SK-N-SH treated with all-trans-retinoic acid at 6 μM for 48 hours (cell line): Measurements from ENCODE around the gene TACR3.
A peak's percentile ranks its signal among the peaks of the same experiment; 100 is the strongest.
"Not testable (repeated sequence)": the region's sequence is repeated elsewhere in the genome, so short reads cannot be mapped to it uniquely, and the experiment has no call there.

Experiments used
- ATAC-seq: fragments of 200-7000 bp; cut with Tn5 transposase; 3 replicates; pipeline ENCODE4 v1.9.1; 2020; ENCODE audit warnings: mild to moderate bottlenecking, moderate library complexity
- ARNTL ChIP-seq: fragments of 450-650 bp; formaldehyde crosslinking; IDR thresholded peaks from 2 replicates; pipeline ENCODE4 v1.5.0; 2020; ENCODE audit warnings: low read depth, mild to moderate bottlenecking, moderate library complexity, borderline replicate concordance
- BACH2 ChIP-seq: fragments of 250-450 bp; sonication (Bioruptor Pico); IDR thresholded peaks from 2 replicates; pipeline ENCODE4 v1.9.0; 2021; ENCODE audit warnings: mild to moderate bottlenecking, borderline replicate concordance
- CREB5 ChIP-seq: fragments of 250-450 bp; sonication (Bioruptor Pico); IDR thresholded peaks from 2 replicates; pipeline ENCODE4 v1.5.1; 2020; ENCODE audit warnings: low read depth, mild to moderate bottlenecking, moderate library complexity
- CSDC2 ChIP-seq: fragments of 250-450 bp; sonication (Bioruptor Pico); IDR thresholded peaks from 2 replicates; pipeline ENCODE4 v1.5.0; 2020; ENCODE audit warnings: mild to moderate bottlenecking, moderate library complexity
- ESRRG ChIP-seq: fragments of 250-450 bp; sonication (Bioruptor Pico); IDR thresholded peaks from 2 replicates; pipeline ENCODE4 v1.6.1; 2021; ENCODE audit warnings: mild to moderate bottlenecking
- OSR1 ChIP-seq: fragments of 250-450 bp; sonication (Bioruptor Pico); IDR thresholded peaks from 2 replicates; pipeline ENCODE4 v1.8.0; 2022; ENCODE audit warnings: moderate library complexity, mild to moderate bottlenecking, inconsistent platforms
- PATZ1 ChIP-seq: fragments of 250-450 bp; sonication (Bioruptor Pico); IDR thresholded peaks from 2 replicates; pipeline ENCODE4 v1.8.0; 2020; ENCODE audit warnings: mild to moderate bottlenecking, moderate library complexity, borderline replicate concordance
- POU6F1 ChIP-seq: fragments of 250-450 bp; sonication (Bioruptor Pico); IDR thresholded peaks from 2 replicates; pipeline ENCODE4 v1.8.0; 2021; ENCODE audit warnings: low read depth, mild to moderate bottlenecking, moderate library complexity, borderline replicate concordance
- PPARA ChIP-seq: fragments of 250-450 bp; sonication (Bioruptor Pico); IDR thresholded peaks from 2 replicates; pipeline ENCODE4 v1.5.0; 2020; ENCODE audit warnings: mild to moderate bottlenecking, borderline replicate concordance
- RARB ChIP-seq: fragments of 250-450 bp; sonication (Bioruptor Pico); IDR thresholded peaks from 2 replicates; pipeline ENCODE4 v1.8.0; 2021; ENCODE audit warnings: mild to moderate bottlenecking, moderate library complexity
- SNAI2 ChIP-seq: fragments of 250-450 bp; sonication (Bioruptor Pico); IDR thresholded peaks from 2 replicates; pipeline ENCODE4 v1.5.0; 2020; ENCODE audit warnings: mild to moderate bottlenecking, moderate library complexity
- TCF4 ChIP-seq: fragments of 250-450 bp; sonication (Bioruptor Pico); IDR thresholded peaks from 2 replicates; pipeline ENCODE4 v1.8.0; 2021; ENCODE audit warnings: mild to moderate bottlenecking, moderate library complexity, borderline replicate concordance
- TOX ChIP-seq: fragments of 250-450 bp; sonication (Bioruptor Pico); IDR thresholded peaks from 2 replicates; pipeline ENCODE4 v1.8.0; 2021; ENCODE audit warnings: mild to moderate bottlenecking, moderate library complexity, borderline replicate concordance
- TSHZ2 ChIP-seq: fragments of 250-450 bp; sonication (Bioruptor Pico); IDR thresholded peaks from 2 replicates; pipeline ENCODE4 v1.5.0; 2020; ENCODE audit warnings: mild to moderate bottlenecking, moderate library complexity
- ZC3H10 ChIP-seq: fragments of 250-450 bp; sonication (Bioruptor Pico); IDR thresholded peaks from 2 replicates; pipeline ENCODE4 v1.5.1; 2021; ENCODE audit warnings: mild to moderate bottlenecking, moderate library complexity
- ZFP3 ChIP-seq: fragments of 250-450 bp; sonication (Bioruptor Pico); IDR thresholded peaks from 2 replicates; pipeline ENCODE4 v1.5.0; 2020; ENCODE audit warnings: mild to moderate bottlenecking, moderate library complexity
- ZNF70 ChIP-seq: fragments of 450-650 bp; formaldehyde crosslinking; IDR thresholded peaks from 2 replicates; pipeline ENCODE4 v1.5.0; 2020; ENCODE audit warnings: mild to moderate bottlenecking, moderate library complexity
- ZNF8 ChIP-seq: fragments of 450-650 bp; formaldehyde crosslinking; IDR thresholded peaks from 2 replicates; pipeline ENCODE4 v1.5.0; 2020; ENCODE audit warnings: mild to moderate bottlenecking, moderate library complexity

TACR3 gene

GRCh38 chr4:103719830-103720207 lies at the start of gene TACR3:
Gene TACR3 (minus strand): TSS chr4:103719985. CDS start chr4:103719675, 310 bp downstream.
- ATAC-seq = peak; percentile 55
- no peak for TF ChIP-seq ZNF8 (CRISPR knock-in tag)

- ATAC-seq = no peak
- no peak for TF ChIP-seq ZC3H10 (CRISPR knock-in tag)
- TF ChIP-seq ESRRG (CRISPR knock-in tag) = no peak
- no peak for TF ChIP-seq ZNF70 (CRISPR knock-in tag)
- no peak for TF ChIP-seq BACH2 (CRISPR knock-in tag)
- TF ChIP-seq RARB (CRISPR knock-in tag) = no peak
- TF ChIP-seq SNAI2 = no peak
- no peak for TF ChIP-seq OSR1 (CRISPR knock-in tag)
These were observed 37.8 kb upstream of the TACR3 start for GRCh38 chr4:103757631-103758030.

- no peak for ATAC-seq
- TF ChIP-seq ZNF70 (CRISPR knock-in tag) (no peak), ZNF8 (CRISPR knock-in tag) (no peak), CREB5 (CRISPR knock-in tag) (no peak), ESRRG (CRISPR knock-in tag) (no peak), POU6F1 (CRISPR knock-in tag) (no peak), ZFP3 (no peak), PATZ1 (CRISPR knock-in tag) (no peak), OSR1 (CRISPR knock-in tag) (no peak), TCF4 (CRISPR knock-in tag) (no peak), PPARA (no peak)
These were observed 37.0 kb upstream of the TACR3 start for GRCh38 chr4:103756741-103757140.

GRCh38 chr4:103754844-103755243 lies 35.1 kb upstream of the TACR3 start:
- no peak for TF ChIP-seq ZFP3
- no peak for TF ChIP-seq ZNF8 (CRISPR knock-in tag)
- no peak for TF ChIP-seq ARNTL (CRISPR knock-in tag)
- no peak for TF ChIP-seq BACH2 (CRISPR knock-in tag)
- no peak for ATAC-seq

GRCh38 chr4:103753868-103754653 lies 34.3 kb upstream of the TACR3 start:
- no peak for ATAC-seq

GRCh38 chr4:103723150-103723549 lies 3.4 kb upstream of the TACR3 start:
- not testable (repeated sequence) for ATAC-seq

More at GRCh38 chr4:103753868-103754653, 34.3 kb upstream of the TACR3 start:
- no peak for TF ChIP-seq TOX (CRISPR knock-in tag)
- no peak for TF ChIP-seq ZC3H10 (CRISPR knock-in tag)
- TF ChIP-seq ZNF8 (CRISPR knock-in tag) = no peak
- no peak for TF ChIP-seq ARNTL (CRISPR knock-in tag)
- TF ChIP-seq CSDC2 = no peak
- no peak for TF ChIP-seq ZFP3
- no peak for TF ChIP-seq TCF4 (CRISPR knock-in tag)
- no peak for TF ChIP-seq OSR1 (CRISPR knock-in tag)
- no peak for TF ChIP-seq ESRRG (CRISPR knock-in tag)
- TF ChIP-seq PPARA = no peak
- TF ChIP-seq TSHZ2 (CRISPR knock-in tag) = no peak
